Esophagus muscularis mucosa (tissue), 4 donors: ENCODE data around the gene QDPR.

Source experiments
- EP300 ChIP-seq: sonication (generic); formaldehyde crosslinking; IDR thresholded peaks from one replicate; pipeline ENCODE4 v1.6.1; 2017; ENCODE audit warnings: antibody characterized with exemption
- POLR2A ChIP-seq: fragments of 450-650 bp; IDR thresholded peaks from one replicate; pipeline ENCODE4 v1.6.1; 2017; ENCODE audit warnings: antibody characterized with exemption, moderate library complexity, mild to moderate bottlenecking, low read depth
- POLR2AphosphoS5 ChIP-seq, 2 donors: sonication (generic); formaldehyde crosslinking; IDR thresholded peaks; one replicate each; pipeline ENCODE4 v1.6.1; 2017; ENCODE audit warnings: antibody characterized with exemption in 2 of 2
- TF ChIP-seq, protein P1 (sequence below), 3 experiments: fragments of 200-600 bp in 2 of 3; fragments of 450-650 bp in 1 of 3; sonication (generic) in 2 of 3; IDR thresholded peaks; one replicate each; pipeline ENCODE4 v1.5.1; 2017 to 2019; ENCODE audit warnings: antibody characterized with exemption in 3 of 3, mild to moderate bottlenecking in 2 of 3, moderate library complexity in 1 of 3

DNA sequence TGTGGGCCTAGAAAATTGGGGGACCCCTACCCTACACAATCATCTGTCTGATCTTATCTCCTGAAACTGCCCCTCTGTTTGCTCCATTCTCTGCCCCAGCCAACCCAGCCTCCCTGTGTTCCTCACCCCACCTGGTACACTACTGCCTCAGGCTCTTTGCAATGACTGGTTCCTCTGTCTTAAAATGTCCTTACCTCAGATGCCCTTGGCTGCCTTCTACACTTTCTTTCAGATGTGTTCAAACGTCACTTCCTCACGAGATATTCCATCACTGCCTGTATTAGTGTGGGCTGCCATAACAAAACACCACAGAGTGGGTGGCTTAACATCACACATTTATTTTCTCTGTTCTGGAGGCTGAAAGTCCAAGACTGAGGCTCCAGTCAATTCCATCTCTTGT, 29.2 kb downstream of the QDPR start:
- TF ChIP-seq POLR2A (no peak), EP300 (no peak), POLR2AphosphoS5 (IDR thresholded peaks at IDR 0.05) (no peak)
- TF ChIP-seq, protein P1, sequence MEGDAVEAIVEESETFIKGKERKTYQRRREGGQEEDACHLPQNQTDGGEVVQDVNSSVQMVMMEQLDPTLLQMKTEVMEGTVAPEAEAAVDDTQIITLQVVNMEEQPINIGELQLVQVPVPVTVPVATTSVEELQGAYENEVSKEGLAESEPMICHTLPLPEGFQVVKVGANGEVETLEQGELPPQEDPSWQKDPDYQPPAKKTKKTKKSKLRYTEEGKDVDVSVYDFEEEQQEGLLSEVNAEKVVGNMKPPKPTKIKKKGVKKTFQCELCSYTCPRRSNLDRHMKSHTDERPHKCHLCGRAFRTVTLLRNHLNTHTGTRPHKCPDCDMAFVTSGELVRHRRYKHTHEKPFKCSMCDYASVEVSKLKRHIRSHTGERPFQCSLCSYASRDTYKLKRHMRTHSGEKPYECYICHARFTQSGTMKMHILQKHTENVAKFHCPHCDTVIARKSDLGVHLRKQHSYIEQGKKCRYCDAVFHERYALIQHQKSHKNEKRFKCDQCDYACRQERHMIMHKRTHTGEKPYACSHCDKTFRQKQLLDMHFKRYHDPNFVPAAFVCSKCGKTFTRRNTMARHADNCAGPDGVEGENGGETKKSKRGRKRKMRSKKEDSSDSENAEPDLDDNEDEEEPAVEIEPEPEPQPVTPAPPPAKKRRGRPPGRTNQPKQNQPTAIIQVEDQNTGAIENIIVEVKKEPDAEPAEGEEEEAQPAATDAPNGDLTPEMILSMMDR (IDR thresholded peaks at IDR 0.05): no peak
